ENCODE measurements around the gene SFT2D1. TPM values are rescaled to one million over a fixed set of nuclear protein-coding genes. Genes with fewer than 3 reads are reported as not detected.

SFT2D1 gene
- total and polyA plus RNA-seq, 9 of the 15 experiments (the other 6 are each of a cell fraction or from before 2014, with no cell fraction given), result 54.4 to 140 (median 74.6) TPM

DNA sequence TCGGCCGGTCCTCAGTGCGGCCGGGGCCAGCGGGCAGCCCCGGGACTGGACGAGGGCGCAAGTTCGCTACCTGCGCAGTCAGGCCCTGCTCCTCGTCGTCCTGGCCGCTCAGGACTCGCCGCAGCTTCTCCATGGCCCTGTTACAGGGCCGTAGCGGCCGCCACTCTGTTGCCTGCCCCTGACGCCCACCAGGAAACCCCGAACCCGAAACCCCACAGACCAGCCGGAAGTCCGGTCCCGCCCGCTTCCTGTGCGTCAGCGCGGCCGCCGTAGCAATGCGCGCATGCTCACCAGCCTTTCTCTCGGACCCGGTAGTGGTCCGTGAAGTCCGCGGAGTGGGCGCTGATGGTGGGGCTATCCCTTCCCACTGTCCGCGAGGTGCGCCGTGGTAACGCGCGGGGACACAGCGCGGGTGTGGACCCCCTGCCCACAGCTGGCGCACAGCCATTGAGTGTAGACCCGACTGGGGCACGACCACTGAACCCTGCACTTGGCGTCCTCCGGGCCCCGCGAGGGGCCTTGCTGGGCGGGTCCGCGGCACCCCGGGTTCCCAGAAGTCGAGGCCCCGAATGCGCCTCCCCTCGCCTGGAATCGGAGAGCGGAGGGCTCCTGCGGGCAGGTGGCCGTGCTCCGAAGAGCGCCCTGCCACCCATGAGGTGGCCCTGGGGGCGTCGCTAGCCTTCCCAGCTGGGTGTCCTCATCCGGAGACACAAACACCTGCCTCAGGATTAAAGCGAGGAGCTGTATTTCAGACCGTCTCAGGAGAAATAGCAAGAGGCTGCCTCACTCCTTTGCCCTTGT, at the start of gene SFT2D1 (continued):
- TF ChIP-seq ARID3A (IDR thresholded peaks at IDR 0.05; ENCODE audit: borderline replicate concordance, low read depth, low read length) (no peak), SNAPC5 (CRISPR knock-in tag; IDR thresholded peaks at IDR 0.05) (no peak), HDAC1 (IDR thresholded peaks at IDR 0.05) (peak in 1 of 2 experiments; percentile 84; a peak in 2 of 4 replicates), RERE (CRISPR knock-in tag; IDR thresholded peaks at IDR 0.05; ENCODE audit: borderline replicate concordance) (no peak), SRSF1 (IDR thresholded peaks at IDR 0.05; ENCODE audit: low read depth, low read length) (no peak), SRF (CRISPR knock-in tag; IDR thresholded peaks at IDR 0.05) (peak in 1 of 2 experiments; percentile 66; a peak in 1 of 4 replicates), ARNT (IDR thresholded peaks at IDR 0.05) (no peak), ZNF347 (CRISPR knock-in tag; IDR thresholded peaks at IDR 0.05; ENCODE audit: low read depth) (no peak)
- TF ChIP-seq, protein P1, sequence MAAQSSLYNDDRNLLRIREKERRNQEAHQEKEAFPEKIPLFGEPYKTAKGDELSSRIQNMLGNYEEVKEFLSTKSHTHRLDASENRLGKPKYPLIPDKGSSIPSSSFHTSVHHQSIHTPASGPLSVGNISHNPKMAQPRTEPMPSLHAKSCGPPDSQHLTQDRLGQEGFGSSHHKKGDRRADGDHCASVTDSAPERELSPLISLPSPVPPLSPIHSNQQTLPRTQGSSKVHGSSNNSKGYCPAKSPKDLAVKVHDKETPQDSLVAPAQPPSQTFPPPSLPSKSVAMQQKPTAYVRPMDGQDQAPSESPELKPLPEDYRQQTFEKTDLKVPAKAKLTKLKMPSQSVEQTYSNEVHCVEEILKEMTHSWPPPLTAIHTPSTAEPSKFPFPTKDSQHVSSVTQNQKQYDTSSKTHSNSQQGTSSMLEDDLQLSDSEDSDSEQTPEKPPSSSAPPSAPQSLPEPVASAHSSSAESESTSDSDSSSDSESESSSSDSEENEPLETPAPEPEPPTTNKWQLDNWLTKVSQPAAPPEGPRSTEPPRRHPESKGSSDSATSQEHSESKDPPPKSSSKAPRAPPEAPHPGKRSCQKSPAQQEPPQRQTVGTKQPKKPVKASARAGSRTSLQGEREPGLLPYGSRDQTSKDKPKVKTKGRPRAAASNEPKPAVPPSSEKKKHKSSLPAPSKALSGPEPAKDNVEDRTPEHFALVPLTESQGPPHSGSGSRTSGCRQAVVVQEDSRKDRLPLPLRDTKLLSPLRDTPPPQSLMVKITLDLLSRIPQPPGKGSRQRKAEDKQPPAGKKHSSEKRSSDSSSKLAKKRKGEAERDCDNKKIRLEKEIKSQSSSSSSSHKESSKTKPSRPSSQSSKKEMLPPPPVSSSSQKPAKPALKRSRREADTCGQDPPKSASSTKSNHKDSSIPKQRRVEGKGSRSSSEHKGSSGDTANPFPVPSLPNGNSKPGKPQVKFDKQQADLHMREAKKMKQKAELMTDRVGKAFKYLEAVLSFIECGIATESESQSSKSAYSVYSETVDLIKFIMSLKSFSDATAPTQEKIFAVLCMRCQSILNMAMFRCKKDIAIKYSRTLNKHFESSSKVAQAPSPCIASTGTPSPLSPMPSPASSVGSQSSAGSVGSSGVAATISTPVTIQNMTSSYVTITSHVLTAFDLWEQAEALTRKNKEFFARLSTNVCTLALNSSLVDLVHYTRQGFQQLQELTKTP (IDR thresholded peaks at IDR 0.05; ENCODE audit: low read depth in 1 of 2, partially characterized antibody in 2 of 2), result no peak
- TF ChIP-seq, protein P2, sequence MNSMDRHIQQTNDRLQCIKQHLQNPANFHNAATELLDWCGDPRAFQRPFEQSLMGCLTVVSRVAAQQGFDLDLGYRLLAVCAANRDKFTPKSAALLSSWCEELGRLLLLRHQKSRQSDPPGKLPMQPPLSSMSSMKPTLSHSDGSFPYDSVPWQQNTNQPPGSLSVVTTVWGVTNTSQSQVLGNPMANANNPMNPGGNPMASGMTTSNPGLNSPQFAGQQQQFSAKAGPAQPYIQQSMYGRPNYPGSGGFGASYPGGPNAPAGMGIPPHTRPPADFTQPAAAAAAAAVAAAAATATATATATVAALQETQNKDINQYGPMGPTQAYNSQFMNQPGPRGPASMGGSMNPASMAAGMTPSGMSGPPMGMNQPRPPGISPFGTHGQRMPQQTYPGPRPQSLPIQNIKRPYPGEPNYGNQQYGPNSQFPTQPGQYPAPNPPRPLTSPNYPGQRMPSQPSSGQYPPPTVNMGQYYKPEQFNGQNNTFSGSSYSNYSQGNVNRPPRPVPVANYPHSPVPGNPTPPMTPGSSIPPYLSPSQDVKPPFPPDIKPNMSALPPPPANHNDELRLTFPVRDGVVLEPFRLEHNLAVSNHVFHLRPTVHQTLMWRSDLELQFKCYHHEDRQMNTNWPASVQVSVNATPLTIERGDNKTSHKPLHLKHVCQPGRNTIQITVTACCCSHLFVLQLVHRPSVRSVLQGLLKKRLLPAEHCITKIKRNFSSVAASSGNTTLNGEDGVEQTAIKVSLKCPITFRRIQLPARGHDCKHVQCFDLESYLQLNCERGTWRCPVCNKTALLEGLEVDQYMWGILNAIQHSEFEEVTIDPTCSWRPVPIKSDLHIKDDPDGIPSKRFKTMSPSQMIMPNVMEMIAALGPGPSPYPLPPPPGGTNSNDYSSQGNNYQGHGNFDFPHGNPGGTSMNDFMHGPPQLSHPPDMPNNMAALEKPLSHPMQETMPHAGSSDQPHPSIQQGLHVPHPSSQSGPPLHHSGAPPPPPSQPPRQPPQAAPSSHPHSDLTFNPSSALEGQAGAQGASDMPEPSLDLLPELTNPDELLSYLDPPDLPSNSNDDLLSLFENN (IDR thresholded peaks at IDR 0.05; ENCODE audit: low read depth in 2 of 2, low read length in 2 of 2), result no peak; a peak in 1 of 4 replicates
